DMS 273 treated with DMSO at 0.1 percent for 48 hours (cell line): ENCODE measurements around the gene ZNF275.
"Not testable (repeated sequence)": the region's sequence is repeated elsewhere in the genome, so short reads cannot be mapped to it uniquely, and the experiment has no call there.

Experiments used
- DNase-seq: peaks from one replicate; lab custom pipeline; 2025; lab: John Stamatoyannopoulos, UW

Gene ZNF275

GRCh38 chrX:153319295-153320046 lies 14.5 kb upstream of the ZNF275 start:
- no peak for DNase-seq

- not testable (repeated sequence) for DNase-seq
These were observed 13.9 kb upstream of the ZNF275 start for GRCh38 chrX:153320047-153320443.

DNA sequence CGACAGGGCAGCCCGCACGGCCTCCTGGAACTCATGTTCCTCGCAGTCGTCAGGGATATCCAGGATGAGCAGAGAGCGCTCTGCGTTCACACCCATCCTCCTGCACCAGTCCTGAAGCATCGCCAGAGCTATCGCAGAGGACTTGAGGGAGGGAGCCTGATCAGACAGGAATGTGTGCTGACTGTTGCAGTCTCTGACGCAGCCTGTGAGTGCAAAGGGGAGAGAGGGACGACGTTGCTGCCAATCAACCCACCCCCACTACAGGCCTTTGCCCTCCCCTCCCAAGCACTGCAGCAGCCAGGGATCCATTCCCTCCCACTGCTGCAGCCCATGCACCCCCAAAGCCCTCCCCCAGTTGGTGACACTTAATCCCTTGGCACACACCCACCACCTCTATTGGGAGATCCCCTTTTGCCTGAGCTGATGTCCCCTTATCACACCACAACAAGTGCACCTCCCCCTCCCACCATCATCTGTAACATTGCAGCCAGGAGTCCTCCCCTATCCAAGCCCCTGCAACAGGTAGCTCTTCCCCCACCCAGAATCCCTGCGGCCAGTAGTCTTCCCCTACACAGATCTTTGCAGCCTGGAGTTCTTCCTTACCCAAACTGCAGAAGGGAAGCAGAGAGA lies 13.3 kb upstream of the ZNF275 start:
- DNase-seq = no peak

DNA sequence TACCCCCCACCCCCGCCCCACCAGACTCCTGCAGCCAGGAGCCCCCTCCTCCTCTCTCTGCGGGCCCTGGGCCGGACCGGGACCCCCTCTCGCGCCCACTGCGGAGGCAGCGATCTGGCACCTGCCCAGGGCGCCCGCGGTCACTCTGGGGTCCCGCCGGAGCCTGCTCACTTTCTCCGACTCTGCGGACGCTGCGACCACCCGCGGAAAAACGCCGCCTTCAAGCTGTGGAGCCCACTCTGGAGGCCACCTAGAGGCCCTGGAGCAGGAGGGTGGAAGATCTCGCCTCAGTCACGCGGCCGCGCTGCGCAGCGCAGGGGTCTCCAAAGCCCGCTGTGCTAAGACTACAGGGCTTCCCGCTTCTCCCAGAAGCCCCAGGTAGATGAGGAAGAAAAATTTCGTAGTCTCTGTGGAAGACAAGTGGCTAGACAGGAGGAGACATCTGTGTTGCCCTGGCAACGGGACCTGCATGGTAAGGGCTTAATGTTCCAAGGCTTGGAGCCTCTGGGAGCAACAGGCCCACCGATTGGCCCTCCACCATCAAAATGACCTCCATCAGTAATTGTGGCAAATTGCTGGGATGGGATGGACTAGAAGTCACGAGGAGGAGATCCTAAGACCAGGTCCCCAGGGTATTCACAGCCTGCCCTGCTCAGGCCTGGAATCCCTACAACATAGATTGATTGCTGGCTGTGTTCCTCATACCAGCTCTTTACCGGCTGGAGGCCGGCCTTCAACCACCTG lies 12.4 kb upstream of the ZNF275 start, which contains the start of gene PNMA6F:
TSS of gene PNMA6F (minus strand) at position 387 of the 744 bp plus-strand sequence. CDS start 1,093 bp downstream, outside the sequence.
- no peak for DNase-seq

DNA sequence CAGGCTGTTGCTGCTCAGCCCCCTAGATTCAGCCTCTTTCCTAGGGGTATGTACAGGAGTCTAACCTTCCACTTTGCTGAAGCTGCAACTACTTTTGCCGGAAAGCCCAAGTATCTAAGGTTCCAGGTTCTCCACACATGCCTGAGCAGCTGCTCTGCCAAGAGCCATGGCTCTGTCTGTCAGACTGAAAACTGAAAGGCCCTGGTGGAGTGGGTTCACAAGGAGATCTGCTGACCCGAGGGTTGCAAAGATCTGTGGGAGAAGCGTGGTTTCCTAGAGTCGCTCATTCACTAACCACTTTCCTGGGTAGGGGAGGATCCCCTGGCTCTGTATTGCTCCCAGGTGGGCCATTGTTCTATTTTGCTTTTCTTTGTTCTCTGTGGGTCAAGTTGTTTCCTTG lies 6.4 kb upstream of the ZNF275 start:
- no peak for DNase-seq

GRCh38 chrX:153333266-153333665 lies 687 bp upstream of the ZNF275 start:
- no peak for DNase-seq

DNA sequence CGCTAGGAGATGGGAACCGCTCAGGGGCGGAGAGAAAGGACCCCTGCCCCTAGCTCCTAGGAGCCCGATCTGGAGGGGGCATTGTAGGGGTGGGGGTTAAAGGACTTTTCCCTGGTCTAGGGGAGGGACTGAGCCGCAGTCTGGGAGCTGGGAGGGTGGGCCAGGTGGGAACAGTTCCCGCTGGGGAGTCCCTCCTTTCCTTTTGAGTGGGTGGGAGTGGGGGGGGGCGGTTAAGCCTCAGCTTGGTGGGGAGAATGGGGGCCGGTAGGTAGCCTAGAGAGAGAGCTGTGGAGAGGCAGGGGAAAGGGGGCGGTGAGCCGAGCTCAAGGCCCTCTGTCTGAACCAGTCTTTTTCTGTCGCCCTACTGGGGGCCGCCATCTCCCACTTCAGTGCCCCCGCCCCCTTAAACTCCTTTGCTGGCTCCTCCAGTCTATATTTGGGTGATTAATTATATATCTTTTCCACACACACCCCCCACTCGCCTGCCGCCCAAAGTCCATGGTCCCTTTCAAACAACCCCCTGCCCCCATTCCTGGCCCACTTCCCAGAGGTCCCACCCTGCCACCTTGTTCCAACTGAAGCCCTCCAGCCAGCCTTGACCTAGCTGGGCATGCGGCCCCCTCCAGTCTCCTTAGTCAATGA lies 822 bp downstream of the ZNF275 start:
- DNase-seq = no peak

DNA sequence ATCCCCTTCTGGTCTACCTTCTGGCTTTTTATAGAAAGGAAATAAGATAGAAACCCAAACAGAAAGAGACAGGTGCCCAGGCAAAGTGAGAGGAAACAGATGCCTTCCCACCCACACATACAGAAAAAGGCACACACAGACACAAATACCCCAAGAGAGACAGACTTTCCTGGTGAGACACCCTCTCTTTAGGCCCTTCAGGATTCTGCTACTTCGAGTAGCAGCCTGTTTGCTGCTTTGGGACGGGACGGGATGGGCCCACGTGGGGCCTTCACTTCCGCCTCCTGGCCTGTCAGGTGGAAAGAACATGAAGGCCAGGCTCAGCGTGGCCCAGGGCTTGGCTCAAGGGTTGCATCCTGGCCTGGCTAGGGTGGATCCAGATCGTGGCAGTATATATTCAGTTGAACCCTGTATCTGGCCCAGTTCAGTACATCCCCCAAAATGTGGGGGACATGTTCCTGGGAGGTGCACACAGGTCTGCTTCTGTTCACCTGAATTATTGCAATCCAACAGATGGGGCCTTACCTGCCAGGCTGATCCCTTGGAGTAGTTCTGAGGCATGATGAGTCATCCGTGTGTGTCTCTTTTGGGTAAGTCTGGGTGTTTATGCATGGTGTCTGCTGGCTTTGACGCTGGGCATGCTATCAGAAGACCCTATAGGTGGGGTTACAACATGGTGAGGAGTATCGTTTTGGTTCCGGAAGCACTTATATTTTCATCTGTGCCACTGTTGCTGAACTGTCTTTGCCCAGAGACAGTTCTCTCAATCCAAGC lies 2.4 kb downstream of the ZNF275 start:
- DNase-seq = no peak

DNA sequence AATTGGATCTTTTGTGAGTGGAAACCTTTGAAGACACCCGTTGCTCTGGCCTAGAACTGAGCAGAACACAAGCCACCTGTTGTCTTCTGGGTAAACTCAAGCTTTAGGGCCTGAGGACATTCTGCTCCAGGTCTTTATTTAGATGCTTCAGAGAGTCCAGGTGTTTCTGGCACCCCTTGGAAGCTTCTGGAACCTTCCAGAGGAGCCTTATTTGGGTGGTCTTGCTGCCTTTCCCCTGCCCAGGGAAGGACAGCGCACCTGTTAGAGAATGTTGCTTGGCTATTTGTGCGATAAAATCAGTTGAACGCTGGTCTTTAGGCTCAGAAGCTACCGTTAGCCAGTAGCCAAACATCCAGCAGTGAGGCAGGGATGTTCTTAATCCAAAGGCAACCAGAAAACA lies 3.0 kb downstream of the ZNF275 start:
- DNase-seq = no peak

DNA sequence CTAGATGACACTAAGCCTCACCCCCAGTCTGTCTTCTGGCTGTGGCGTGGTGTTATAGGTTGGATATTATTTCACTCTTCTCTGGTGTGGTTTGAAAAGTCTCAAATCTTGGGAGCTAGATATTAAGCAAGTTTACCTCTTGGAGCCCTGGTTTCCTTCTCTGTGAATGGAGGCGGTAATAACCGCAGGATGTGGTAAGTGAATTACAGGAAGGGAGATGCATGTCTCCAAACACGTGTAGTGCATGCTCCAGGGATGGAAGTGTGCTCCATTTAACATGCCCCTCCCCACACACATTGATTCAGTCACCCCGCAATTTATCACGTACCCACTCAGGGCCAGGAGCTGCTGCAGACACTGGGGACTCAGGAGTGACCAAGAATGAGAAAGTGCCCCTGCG lies 4.9 kb downstream of the ZNF275 start:
- no peak for DNase-seq

DNA sequence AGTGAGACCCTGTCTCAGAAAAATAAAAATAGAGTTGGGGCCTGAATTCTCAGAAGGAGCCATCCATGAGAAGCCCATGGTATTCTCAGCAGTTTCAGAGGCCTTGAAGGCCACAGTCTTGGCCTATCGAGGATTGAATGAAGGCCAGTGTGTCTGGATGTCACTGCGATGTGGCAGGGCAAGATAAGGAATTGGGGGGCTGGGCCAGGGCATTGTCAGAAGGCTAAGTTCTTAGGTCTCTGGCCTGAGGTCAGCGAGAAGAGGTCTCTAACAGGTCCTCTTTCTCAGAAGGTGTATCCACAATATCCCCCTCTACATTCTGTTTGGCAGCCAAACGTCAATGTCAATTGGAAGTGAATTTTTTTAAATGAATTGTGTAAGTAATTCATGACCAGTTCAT lies 5.7 kb downstream of the ZNF275 start:
- DNase-seq = no peak

DNA sequence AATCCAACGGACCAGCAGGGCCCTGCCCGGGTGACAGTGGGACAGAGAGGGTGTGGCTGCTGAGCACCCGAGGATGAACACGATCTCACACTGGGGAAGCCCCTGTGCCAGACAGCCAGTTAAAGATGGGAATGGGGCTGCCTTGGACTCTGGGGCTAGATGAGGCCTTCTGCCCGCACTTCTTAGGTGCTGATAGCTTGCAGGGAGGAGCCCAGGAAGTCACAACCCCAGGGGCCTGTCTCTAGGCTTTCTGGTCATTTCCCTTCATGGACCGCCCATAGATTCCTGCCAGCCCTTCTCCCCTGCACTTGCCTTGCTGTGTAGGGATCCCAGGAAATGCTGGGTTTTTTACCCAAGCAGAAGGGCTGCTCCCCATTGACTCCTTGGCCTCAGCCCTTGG lies 6.2 kb downstream of the ZNF275 start:
- DNase-seq = no peak

- no peak for DNase-seq
These were observed 9.0 kb downstream of the ZNF275 start for GRCh38 chrX:153342762-153343558.

GRCh38 chrX:153343674-153344073 lies 9.7 kb downstream of the ZNF275 start:
- DNase-seq = no peak

GRCh38 chrX:153347530-153347929 lies 13.6 kb downstream of the ZNF275 start:
- no peak for DNase-seq

DNA sequence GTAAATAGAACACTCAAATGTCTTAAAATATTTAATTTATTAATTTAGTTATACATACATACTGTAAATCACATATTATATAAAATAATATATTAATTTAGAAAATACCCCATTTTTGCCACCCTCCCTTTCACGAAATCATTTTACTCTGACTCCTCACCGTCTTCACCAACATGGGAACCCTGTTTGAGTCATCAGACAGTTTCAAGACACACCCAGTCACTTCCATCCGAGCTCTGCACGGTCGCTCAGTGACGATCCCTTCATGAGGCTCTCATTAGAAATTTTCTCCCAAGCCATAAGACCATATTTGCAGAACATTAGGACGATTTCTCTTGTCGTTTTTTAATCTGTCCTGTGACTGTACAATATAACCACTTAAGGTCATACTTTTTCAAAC lies 14.5 kb downstream of the ZNF275 start:
- DNase-seq = no peak

DNA sequence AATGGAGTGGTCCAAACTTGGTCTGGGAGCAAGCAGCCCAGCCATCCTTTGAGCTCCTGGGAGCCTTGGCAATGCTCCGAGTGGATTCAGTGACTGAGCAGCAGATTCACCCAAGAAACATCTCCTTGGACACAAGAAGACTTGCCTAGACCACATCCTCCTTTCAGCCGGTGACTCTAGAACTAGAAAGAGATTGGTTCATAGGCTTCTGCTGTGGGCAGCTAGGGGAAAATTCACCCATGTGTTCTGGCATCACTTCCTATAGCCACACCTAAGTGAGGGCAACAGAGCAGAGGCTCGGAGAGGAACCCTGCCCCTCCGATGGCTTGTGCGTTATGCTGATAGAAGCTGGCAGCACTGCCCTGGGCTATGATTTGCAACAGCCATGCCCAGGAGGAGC lies 16.0 kb downstream of the ZNF275 start:
- DNase-seq = no peak

GRCh38 chrX:153351981-153352380 lies 18.0 kb downstream of the ZNF275 start:
- DNase-seq = no peak

DNA sequence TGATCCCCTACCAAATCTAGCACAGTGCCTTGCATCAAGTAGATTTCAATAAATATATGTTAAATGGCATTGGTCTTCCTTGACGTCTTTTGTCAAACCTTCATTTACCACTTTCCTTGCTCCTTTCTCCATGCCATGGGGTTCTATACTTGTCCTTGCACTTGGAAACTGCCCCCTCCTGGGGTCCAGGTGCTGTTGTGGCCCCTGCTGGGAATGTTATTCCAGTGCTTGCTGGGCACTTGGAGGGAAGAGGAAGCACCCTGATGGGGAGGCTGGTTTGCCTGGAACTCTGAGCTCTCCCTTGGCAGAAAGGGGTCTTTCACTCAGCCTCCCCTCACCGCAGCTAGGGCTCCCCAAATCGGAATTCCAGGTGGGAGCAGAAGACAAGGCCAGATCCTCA lies 18.9 kb downstream of the ZNF275 start:
- DNase-seq = no peak

GRCh38 chrX:153353416-153353815 lies 19.5 kb downstream of the ZNF275 start:
- no peak for DNase-seq

- no peak for DNase-seq
These were observed 23.9 kb downstream of the ZNF275 start for GRCh38 chrX:153357877-153358276.
